K562 (cell line): ENCODE measurements around the gene PLCD1. TPM values are rescaled to one million over a fixed set of nuclear protein-coding genes. Genes with fewer than 3 reads are reported as not detected.

ENCODE experiments used
- ATAC-seq: fragments of 200-7000 bp; cut with Tn5 transposase; 3 replicates; pipeline ENCODE4 v1.9.1; 2020; ENCODE audit warnings: moderate library complexity
- BruUV-seq: library from RNA; stranded (reverse); fragments of 400-500 nt; replicated peaks from 2 replicates; lab custom pipeline; 2021; lab: Mats Ljungman, UMichigan
- CTCF ChIA-PET: fragments of 300-600 bp; formaldehyde crosslinking; extraction: SDS; loops from one replicate; lab custom pipeline; 2021; ENCODE audit warnings: low intra/inter-chr PET ratio; lab: Yijun Ruan, JAX
- POLR2A ChIA-PET: fragments of 300-600, 350-650 bp; sonication (Branson Sonifier 250); formaldehyde crosslinking; extraction: SDS; loops from one replicate; lab custom pipeline; 2021; ENCODE audit warnings: antibody characterized with exemption, inconsistent platforms; lab: Yijun Ruan, JAX
- DNase-seq, 4 experiments: peaks; one replicate each; pipeline versions ENCODE4 v3.0.0 to v3.0.0-alpha.2; 2011 to 2018; ENCODE audit warnings: low spot score in 3 of 4, mixed read lengths in 3 of 4; ENCODE audit errors: extremely low read depth in 1 of 4
- FAIRE-seq: peaks from 2 replicates; lab custom pipeline; 2011; peaks lifted over from hg19 to GRCh38; lab: Jason Lieb, UNC
- H2AFZ ChIP-seq: 2 replicates; pipeline ENCODE4 v1.6.0; 2011; ENCODE audit warnings: low read depth, low read length, control low read depth, inconsistent platforms
- H3K27ac ChIP-seq: fragments of 200-600 bp; 3 replicates; pipeline ENCODE4 v1.8.0; 2011; ENCODE audit warnings: low read depth, mild to moderate bottlenecking, control low read depth, inconsistent platforms, low read length, moderate library complexity, mixed read lengths; ENCODE audit errors: extremely low read depth
- H3K27me3 ChIP-seq, 2 experiments: fragments of 300-600 bp in 1 of 2; 2 replicates in 1 of 2; 3 replicates in 1 of 2; pipeline versions ENCODE4 v1.6.0 to v1.8.0; 2011; ENCODE audit warnings: inconsistent platforms in 2 of 2, low read length in 2 of 2, mild to moderate bottlenecking in 1 of 2, mixed read lengths in 1 of 2, moderate library complexity in 1 of 2; ENCODE audit not compliant: control insufficient read depth in 2 of 2, insufficient read depth in 2 of 2
- H3K36me3 ChIP-seq: fragments of 300-600 bp; 3 replicates; pipeline ENCODE4 v1.8.0; 2011; ENCODE audit warnings: mild to moderate bottlenecking, low read length, inconsistent platforms; ENCODE audit not compliant: control insufficient read depth, insufficient read depth
- H3K4me1 ChIP-seq, 2 experiments: fragments of 200-600 bp in 1 of 2; replicated peaks in 1 of 2; 2 replicates in 1 of 2; 3 replicates in 1 of 2; pipeline versions ENCODE4 v1.5.1 to v1.8.0; 2011; ENCODE audit warnings: inconsistent platforms in 2 of 2, low read length in 2 of 2, mild to moderate bottlenecking in 1 of 2, mixed read lengths in 1 of 2, moderate library complexity in 1 of 2; ENCODE audit not compliant: control insufficient read depth in 2 of 2, insufficient read depth in 2 of 2
- H3K4me2 ChIP-seq: 2 replicates; pipeline ENCODE4 v1.6.1; 2011; ENCODE audit warnings: low read length, control low read depth, inconsistent platforms, mixed read lengths; ENCODE audit not compliant: insufficient read depth
- H3K4me3 ChIP-seq: fragments of 200-600 bp; sonication (generic), shearing (Covaris generic); 2 replicates; pipeline ENCODE4 v1.5.1; 2016; ENCODE audit warnings: control low read depth, inconsistent platforms
- H3K79me2 ChIP-seq: fragments of 200-600 bp; 3 replicates; pipeline ENCODE4 v1.8.0; 2011; ENCODE audit warnings: low read length, inconsistent platforms; ENCODE audit not compliant: control insufficient read depth, insufficient read depth
- H3K9ac ChIP-seq, 2 experiments: 2 replicates each; pipeline versions ENCODE4 v1.6.0 to v1.6.1; 2011; ENCODE audit warnings: low read depth in 2 of 2, low read length in 2 of 2, control low read depth in 1 of 2, inconsistent platforms in 1 of 2, mild to moderate bottlenecking in 1 of 2, mixed read lengths in 1 of 2; ENCODE audit not compliant: insufficient read depth in 1 of 2
- H3K9me1 ChIP-seq: one replicate; pipeline ENCODE4 v1.6.0; 2011; ENCODE audit warnings: inconsistent platforms, mild to moderate bottlenecking, low read length, moderate library complexity; ENCODE audit not compliant: control insufficient read depth, insufficient read depth
- H3K9me3 ChIP-seq: replicated peaks from 2 replicates; pipeline ENCODE4 v1.5.1; 2011; ENCODE audit warnings: low read depth, low read length, inconsistent platforms; ENCODE audit not compliant: control insufficient read depth, insufficient read depth
- H4K20me1 ChIP-seq: replicated peaks from 2 replicates; pipeline ENCODE4 v1.6.1; 2011; ENCODE audit warnings: low read length, inconsistent platforms, mixed read lengths; ENCODE audit not compliant: control insufficient read depth, insufficient read depth
- EP300 ChIP-seq: IDR thresholded peaks from 2 replicates; pipeline ENCODE4 v1.6.1; 2012; ENCODE audit warnings: low read length, improper control_type of control experiment
- GTF2E2 ChIP-seq: fragments of 200-800 bp; sonication (Bioruptor generic); IDR thresholded peaks from 2 replicates; pipeline ENCODE4 v1.6.1; 2016; ENCODE audit warnings: missing genetic modification characterization, missing compliant biosample characterization
- MEIS2 ChIP-seq: fragments of 450-650 bp; IDR thresholded peaks from 2 replicates; pipeline ENCODE4 v1.6.1; 2014; ENCODE audit warnings: mild to moderate bottlenecking; ENCODE audit not compliant: partially characterized antibody
- NFIC ChIP-seq: fragments of 450-650 bp; IDR thresholded peaks from 2 replicates; pipeline ENCODE4 v1.6.1; 2017; ENCODE audit warnings: mild to moderate bottlenecking, inconsistent platforms
- SMC3 ChIP-seq: conservative IDR thresholded peaks from 2 replicates; pipeline ENCODE4 v1.6.1; 2011; ENCODE audit warnings: low read depth, low read length, improper control_type of control experiment; ENCODE audit not compliant: insufficient read depth
- STAG1 ChIP-seq: sonication (generic); formaldehyde crosslinking; IDR thresholded peaks from 2 replicates; pipeline ENCODE4 v1.5.0; 2020; ENCODE audit warnings: missing genetic modification reagents, borderline replicate concordance
- ZBTB17 ChIP-seq: fragments of 450-650 bp; formaldehyde crosslinking; IDR thresholded peaks from 2 replicates; pipeline ENCODE4 v1.4.0; 2020; ENCODE audit warnings: mild to moderate bottlenecking
- ZNF174 ChIP-seq: fragments of 250-450 bp; sonication (Bioruptor Pico); IDR thresholded peaks from 2 replicates; pipeline ENCODE4 v1.4.0; 2020; ENCODE audit warnings: mild to moderate bottlenecking
- ZNF644 ChIP-seq: fragments of 200-800 bp; sonication (Bioruptor generic); IDR thresholded peaks from 2 replicates; pipeline ENCODE4 v1.6.1; 2016; ENCODE audit warnings: low read depth, missing genetic modification characterization, missing compliant biosample characterization
- ZNF77 ChIP-seq: fragments of 250-450 bp; sonication (Bioruptor Pico); IDR thresholded peaks from 2 replicates; pipeline ENCODE4 v1.5.0; 2020
- WGBS: fragments of 100-300 bp; shearing (Covaris generic); methylation state at CpG from one replicate; pipeline ENCODE4 v1.1.6; 2016; ENCODE audit warnings: low coverage, mixed read lengths; ENCODE audit not compliant: insufficient coverage; ENCODE audit errors: missing lambda C conversion rate; 5-methylcytosine and 5-hydroxymethylcytosine counted together
- in situ Hi-C: fragments of 300-500 bp; cut with MboI; formaldehyde crosslinking; loops from 4 replicates; pipeline ENCODE4 v1.15.0; 2018; ENCODE audit warnings: inconsistent platforms, mixed read lengths
- intact Hi-C: fragments of 100-400 bp; cut with micrococcal nuclease; formaldehyde crosslinking; loops from 2 replicates; pipeline ENCODE4 v1.14.2; 2022
- polyA plus RNA-seq, 8 experiments: library from polyadenylated mRNA; depleted of rRNA in 4 of 8; stranded (reverse) in 5 of 8; unstranded in 3 of 8; fragments of >200 nt; fragmentation: Nextera tagmentation in 2 of 8; fragmentation: Illumina TruSeq in 1 of 8; extraction: Ambion mirVana in 2 of 8; extraction: Trizol in 1 of 8; gene quantifications; 2 replicates each; pipeline versions ENCODE4 v1.2.1 to v1.2.3, GENCODE V29; 2011 to 2014; ENCODE audit warnings: inconsistent platforms in 1 of 8, missing spikeins in 1 of 8
- total RNA-seq, 7 experiments: library from RNA; depleted of rRNA in 6 of 7; stranded (reverse); fragments of >200 nt in 6 of 7; fragmentation: Illumina TruSeq in 2 of 7; extraction: Trizol in 2 of 7; gene quantifications; 2 replicates each; pipeline versions ENCODE4 v1.2.1 to v1.2.3, GENCODE V29; 2011 to 2021; ENCODE audit warnings: low replicate concordance in 1 of 7
- TF ChIP-seq, protein P1 (sequence below): sonication (generic); formaldehyde crosslinking; IDR thresholded peaks from 2 replicates; pipeline ENCODE4 v1.8.0; 2022; ENCODE audit warnings: mild to moderate bottlenecking, missing genetic modification reagents
- TF ChIP-seq, protein P2 (sequence below), 2 experiments: IDR thresholded peaks; 2 replicates each; pipeline ENCODE4 v1.6.1; 2012; ENCODE audit warnings: improper control_type of control experiment in 2 of 2, low read depth in 2 of 2, low read length in 2 of 2, borderline replicate concordance in 1 of 2
- TF ChIP-seq, protein P3 (sequence below): fragments of 450-650 bp; IDR thresholded peaks from 2 replicates; pipeline ENCODE4 v1.6.1; 2016; ENCODE audit warnings: missing biosample characterization, missing genetic modification characterization
- TF ChIP-seq, protein P4 (sequence below), 3 experiments: IDR thresholded peaks in 2 of 3; conservative IDR thresholded peaks in 1 of 3; 2 replicates each; pipeline ENCODE4 v1.5.1; 2011 to 2012; ENCODE audit warnings: low read length in 3 of 3, mild to moderate bottlenecking in 3 of 3, control low read depth in 2 of 3, improper control_type of control experiment in 1 of 3, inconsistent platforms in 1 of 3, low read depth in 1 of 3, mixed read lengths in 1 of 3, moderate library complexity in 1 of 3; ENCODE audit not compliant: insufficient read depth in 2 of 3

The PLCD1 gene
- total and polyA plus RNA-seq, 9 of the 15 experiments (the other 6 are each of a cell fraction or from before 2014, with no cell fraction given): 5.4 to 209 (median 116) TPM

DNA sequence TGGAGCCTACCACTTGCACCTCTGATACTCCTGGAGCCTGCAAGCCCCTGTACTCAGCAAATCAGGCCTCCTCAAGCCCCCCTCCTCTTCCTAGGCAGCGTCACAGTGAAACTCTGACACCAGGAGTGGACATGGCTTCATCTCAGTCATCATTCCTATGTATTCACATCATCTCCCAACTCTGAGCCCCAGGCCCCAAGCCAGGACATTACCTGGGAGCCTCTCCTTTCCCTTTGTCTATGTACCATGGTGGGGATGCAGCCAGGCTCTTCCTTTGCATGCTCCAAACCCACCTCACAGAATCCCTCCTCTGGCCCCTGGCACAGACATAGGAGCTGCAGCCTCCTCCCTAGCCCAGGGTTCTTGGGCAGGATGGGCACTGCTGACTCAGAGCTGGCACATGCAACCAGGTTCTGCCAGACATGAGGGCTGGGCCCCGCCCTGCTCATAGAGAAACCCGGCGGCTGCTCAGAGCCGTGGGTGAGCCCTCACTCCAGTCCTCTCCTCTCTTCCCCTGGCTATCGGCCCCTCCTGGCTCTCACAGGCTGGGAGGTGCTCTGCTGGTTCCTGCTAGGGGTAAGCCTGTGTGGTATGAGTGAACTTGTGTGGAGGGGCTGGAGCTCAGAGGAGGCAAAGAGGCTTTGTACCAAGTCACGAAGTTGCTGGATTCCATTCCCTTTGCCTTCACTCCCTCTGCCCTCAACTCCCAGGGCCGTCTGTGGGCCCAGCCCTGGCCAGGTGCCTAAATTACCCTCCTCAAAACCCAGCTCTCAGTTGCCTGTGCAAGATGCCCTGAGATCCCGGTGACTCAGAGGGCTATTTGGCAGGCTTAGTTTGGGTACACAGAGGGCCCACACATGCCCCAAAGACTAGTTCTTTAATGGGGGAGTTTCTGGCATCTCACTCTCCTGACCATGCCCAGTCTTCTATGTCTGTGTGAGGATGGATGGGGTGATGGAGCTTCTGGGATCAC is 1.9 kb upstream of the PLCD1 start:
- BruUV-seq: no TSS peak
- no peaks in the 10 kb centered on the region for H3K9me1 ChIP-seq

More for the DNA sequence above, 1.9 kb upstream of the PLCD1 start:
- peak; percentile 8; the same call in 2 of the 3 replicates for ATAC-seq
- peaks cover 8 to 23% of the 10 kb centered on the region in 2 experiments for H3K4me1 ChIP-seq
- H3K36me3 ChIP-seq: no peaks in the 10 kb centered on the region
- CTCF ChIA-PET: no interaction called here
- no peaks in the 10 kb centered on the region for H3K79me2 ChIP-seq
- TF ChIP-seq GTF2E2 (tag) (no peak), ZBTB17 (no peak), ZNF77 (CRISPR knock-in tag) (no peak), ZNF644 (tag) (no peak), ZNF174 (CRISPR knock-in tag) (no peak), SMC3 (no peak), STAG1 (CRISPR knock-in tag) (no peak), MEIS2 (no peak), EP300 (no peak), NFIC (no peak)
- TF ChIP-seq, protein P1, sequence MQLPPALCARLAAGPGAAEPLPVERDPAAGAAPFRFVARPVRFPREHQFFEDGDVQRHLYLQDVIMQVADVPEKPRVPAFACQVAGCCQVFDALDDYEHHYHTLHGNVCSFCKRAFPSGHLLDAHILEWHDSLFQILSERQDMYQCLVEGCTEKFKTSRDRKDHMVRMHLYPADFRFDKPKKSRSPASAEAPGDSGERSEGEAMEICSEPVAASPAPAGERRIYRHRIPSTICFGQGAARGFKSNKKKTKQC: no peak
- TF ChIP-seq, protein P2, sequence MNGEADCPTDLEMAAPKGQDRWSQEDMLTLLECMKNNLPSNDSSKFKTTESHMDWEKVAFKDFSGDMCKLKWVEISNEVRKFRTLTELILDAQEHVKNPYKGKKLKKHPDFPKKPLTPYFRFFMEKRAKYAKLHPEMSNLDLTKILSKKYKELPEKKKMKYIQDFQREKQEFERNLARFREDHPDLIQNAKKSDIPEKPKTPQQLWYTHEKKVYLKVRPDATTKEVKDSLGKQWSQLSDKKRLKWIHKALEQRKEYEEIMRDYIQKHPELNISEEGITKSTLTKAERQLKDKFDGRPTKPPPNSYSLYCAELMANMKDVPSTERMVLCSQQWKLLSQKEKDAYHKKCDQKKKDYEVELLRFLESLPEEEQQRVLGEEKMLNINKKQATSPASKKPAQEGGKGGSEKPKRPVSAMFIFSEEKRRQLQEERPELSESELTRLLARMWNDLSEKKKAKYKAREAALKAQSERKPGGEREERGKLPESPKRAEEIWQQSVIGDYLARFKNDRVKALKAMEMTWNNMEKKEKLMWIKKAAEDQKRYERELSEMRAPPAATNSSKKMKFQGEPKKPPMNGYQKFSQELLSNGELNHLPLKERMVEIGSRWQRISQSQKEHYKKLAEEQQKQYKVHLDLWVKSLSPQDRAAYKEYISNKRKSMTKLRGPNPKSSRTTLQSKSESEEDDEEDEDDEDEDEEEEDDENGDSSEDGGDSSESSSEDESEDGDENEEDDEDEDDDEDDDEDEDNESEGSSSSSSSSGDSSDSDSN (IDR thresholded peaks at IDR 0.05; ENCODE audit: borderline replicate concordance in 1 of 2, low read depth in 2 of 2, low read length in 2 of 2): no peak
- TF ChIP-seq, protein P3, sequence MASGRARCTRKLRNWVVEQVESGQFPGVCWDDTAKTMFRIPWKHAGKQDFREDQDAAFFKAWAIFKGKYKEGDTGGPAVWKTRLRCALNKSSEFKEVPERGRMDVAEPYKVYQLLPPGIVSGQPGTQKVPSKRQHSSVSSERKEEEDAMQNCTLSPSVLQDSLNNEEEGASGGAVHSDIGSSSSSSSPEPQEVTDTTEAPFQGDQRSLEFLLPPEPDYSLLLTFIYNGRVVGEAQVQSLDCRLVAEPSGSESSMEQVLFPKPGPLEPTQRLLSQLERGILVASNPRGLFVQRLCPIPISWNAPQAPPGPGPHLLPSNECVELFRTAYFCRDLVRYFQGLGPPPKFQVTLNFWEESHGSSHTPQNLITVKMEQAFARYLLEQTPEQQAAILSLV (tag): no peak
- TF ChIP-seq, protein P4, sequence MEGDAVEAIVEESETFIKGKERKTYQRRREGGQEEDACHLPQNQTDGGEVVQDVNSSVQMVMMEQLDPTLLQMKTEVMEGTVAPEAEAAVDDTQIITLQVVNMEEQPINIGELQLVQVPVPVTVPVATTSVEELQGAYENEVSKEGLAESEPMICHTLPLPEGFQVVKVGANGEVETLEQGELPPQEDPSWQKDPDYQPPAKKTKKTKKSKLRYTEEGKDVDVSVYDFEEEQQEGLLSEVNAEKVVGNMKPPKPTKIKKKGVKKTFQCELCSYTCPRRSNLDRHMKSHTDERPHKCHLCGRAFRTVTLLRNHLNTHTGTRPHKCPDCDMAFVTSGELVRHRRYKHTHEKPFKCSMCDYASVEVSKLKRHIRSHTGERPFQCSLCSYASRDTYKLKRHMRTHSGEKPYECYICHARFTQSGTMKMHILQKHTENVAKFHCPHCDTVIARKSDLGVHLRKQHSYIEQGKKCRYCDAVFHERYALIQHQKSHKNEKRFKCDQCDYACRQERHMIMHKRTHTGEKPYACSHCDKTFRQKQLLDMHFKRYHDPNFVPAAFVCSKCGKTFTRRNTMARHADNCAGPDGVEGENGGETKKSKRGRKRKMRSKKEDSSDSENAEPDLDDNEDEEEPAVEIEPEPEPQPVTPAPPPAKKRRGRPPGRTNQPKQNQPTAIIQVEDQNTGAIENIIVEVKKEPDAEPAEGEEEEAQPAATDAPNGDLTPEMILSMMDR (IDR thresholded peaks at IDR 0.05 in 2 of 3, conservative IDR thresholded peaks at IDR 0.05 in 1 of 3; ENCODE audit: insufficient read depth in 2 of 3, low read depth in 1 of 3, low read length in 3 of 3): no peak
- 0 out of 4 replicates have a peak overlapping the region, but pooled peaks of 1 of the 2 experiments have one; percentile 6 for H3K9ac ChIP-seq
- H2AFZ ChIP-seq: no peak overlapping the region
- H4K20me1 ChIP-seq: 0 out of 2 replicates have a peak, but pooled peaks cover 6% of the 10 kb centered on the region
- intact Hi-C loops (no loop called here), in situ Hi-C loops (no loop called here)
- no peak for FAIRE-seq
- POLR2A ChIA-PET: interaction anchor here (0.7 to 1.0 kb wide), 2 partner anchors 10 to 66 kb away, joined by 3 to 4 read pairs; no protein-coding TSS in a partner anchor
- no peak overlapping the region for H3K4me2 ChIP-seq
- WGBS: 3% methylated on average over 8 of the region's 9 CpGs
- no peak for DNase-seq
- no peak overlapping the region for H3K27ac ChIP-seq
- H3K9me3 ChIP-seq: no peaks in the 10 kb centered on the region
- peaks cover 0 to 33% of the 10 kb centered on the region in 2 experiments; a peak in 2 of 5 replicates for H3K27me3 ChIP-seq
- no peak overlapping the region for H3K4me3 ChIP-seq
